ENCODE data around the gene MAGI2. TPM values are rescaled to one million over a fixed set of nuclear protein-coding genes. Genes with fewer than 3 reads are reported as not detected.

The MAGI2 gene
- total RNA-seq, 2 experiments from 2014 or later: 0.03 to 0.17 TPM

DNA sequence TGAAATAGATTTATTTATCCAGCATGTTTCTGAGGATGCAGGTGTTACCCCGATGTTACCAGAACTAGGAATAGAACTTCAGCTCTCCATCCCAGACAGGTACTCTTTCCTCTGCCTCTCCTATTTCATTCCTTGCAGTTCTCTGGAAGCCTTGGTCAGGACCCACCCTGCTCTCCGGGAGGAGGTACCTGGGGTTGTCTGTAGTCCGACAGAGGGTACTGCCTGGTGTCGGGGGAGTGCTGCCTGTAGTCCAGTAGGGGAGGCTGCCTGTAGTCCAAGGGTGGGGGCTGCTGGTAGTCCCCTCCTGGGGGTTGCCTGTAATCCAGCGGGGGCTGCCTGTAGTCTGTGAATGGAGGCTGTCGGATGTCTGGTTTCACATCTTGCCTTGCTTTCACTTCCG lies 1326.5 kb downstream of the MAGI2 start:
- H2AFZ ChIP-seq (ENCODE audit: low read length): no peak overlapping the region
- H3K27ac ChIP-seq (ENCODE audit: low read depth, low read length, poor library complexity, severe bottlenecking): no peak overlapping the region
- ChIA-PET CTCF (ENCODE audit: unreplicated experiment) (no interaction called here), POLR2A (no interaction called here)
- H3K79me2 ChIP-seq (ENCODE audit: insufficient read depth, low read depth, low read length): no peaks in the 10 kb centered on the region
- H3K4me1 ChIP-seq (ENCODE audit: insufficient read depth, low read length, poor library complexity, severe bottlenecking): no peaks in the 10 kb centered on the region
- no peak overlapping the region for H3K4me3 ChIP-seq (ENCODE audit: low read depth, low read length, poor library complexity, severe bottlenecking)
- no peak overlapping the region for H3K4me2 ChIP-seq (ENCODE audit: low read length)
- H3K36me3 ChIP-seq (ENCODE audit: insufficient read depth, low read length): no peaks in the 10 kb centered on the region
- DNase-seq (ENCODE audit: low spot score): no peak
- H3K9me3 ChIP-seq (ENCODE audit: low read length): no peaks in the 10 kb centered on the region
- no peaks in the 10 kb centered on the region for H3K9me2 ChIP-seq (ENCODE audit: insufficient read depth, low read length)
- BruUV-seq (replicated peaks): no TSS peak
- no peak for TF ChIP-seq CTCF (conservative IDR thresholded peaks at IDR 0.05; ENCODE audit: low read length)
- intact Hi-C loops (cut with micrococcal nuclease; ENCODE audit: unreplicated experiment): loop anchor here (10.0 kb wide), 1 partner anchor 798 kb away; no protein-coding TSS in a partner anchor
- H4K20me1 ChIP-seq (ENCODE audit: insufficient read depth, low read length): no peaks in the 10 kb centered on the region

DNA sequence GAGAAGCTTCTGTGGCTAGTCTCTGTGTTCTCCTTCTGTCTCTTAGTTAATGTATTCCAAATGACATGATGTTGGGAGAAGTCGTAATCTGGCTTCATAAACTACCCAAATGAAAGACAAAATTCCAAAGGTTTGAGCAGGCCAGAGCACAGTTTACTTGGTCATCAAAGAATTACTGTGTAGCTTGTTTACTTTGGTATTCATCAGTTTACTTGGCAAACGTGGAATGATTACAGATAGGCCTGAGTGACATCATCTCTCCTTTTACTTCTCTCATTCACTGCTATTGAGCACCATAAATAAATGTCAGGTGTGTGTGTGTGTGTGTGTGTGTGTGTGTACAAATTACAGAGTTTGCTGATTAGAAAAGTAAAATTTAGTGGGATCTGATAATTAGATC lies 1327.6 kb downstream of the MAGI2 start:
- TF ChIP-seq EZH2phosphoT487 (IDR thresholded peaks at IDR 0.05; ENCODE audit: borderline replicate concordance, low read depth, low read length): no peak
- TF ChIP-seq CTCF (conservative IDR thresholded peaks at IDR 0.05; ENCODE audit: low read length): no peak
- Histone ChIP-seq H3K27ac (ENCODE audit: low read depth, low read length, poor library complexity, severe bottlenecking) (no peak overlapping the region), H3K79me2 (ENCODE audit: insufficient read depth, low read depth, low read length) (no peaks in the 10 kb centered on the region), H3K4me3 (ENCODE audit: low read depth, low read length, poor library complexity, severe bottlenecking) (no peak overlapping the region), H3K36me3 (ENCODE audit: insufficient read depth, low read length) (no peaks in the 10 kb centered on the region), H3K4me1 (ENCODE audit: insufficient read depth, low read length, poor library complexity, severe bottlenecking) (no peaks in the 10 kb centered on the region), H3K4me2 (ENCODE audit: low read length) (no peak overlapping the region), H3K9me2 (ENCODE audit: insufficient read depth, low read length) (no peaks in the 10 kb centered on the region), H2AFZ (ENCODE audit: low read length) (no peak overlapping the region), H3K9me3 (ENCODE audit: low read length) (no peaks in the 10 kb centered on the region), H4K20me1 (ENCODE audit: insufficient read depth, low read length) (no peaks in the 10 kb centered on the region)
- BruUV-seq (replicated peaks): no TSS peak
- POLR2A ChIA-PET: no interaction called here
- DNase-seq (ENCODE audit: low spot score): no peak
- intact Hi-C loops (cut with micrococcal nuclease; ENCODE audit: unreplicated experiment): loop anchor here (10.0 kb wide), 1 partner anchor 799 kb away; no protein-coding TSS in a partner anchor
- CTCF ChIA-PET (ENCODE audit: unreplicated experiment): no interaction called here

DNA sequence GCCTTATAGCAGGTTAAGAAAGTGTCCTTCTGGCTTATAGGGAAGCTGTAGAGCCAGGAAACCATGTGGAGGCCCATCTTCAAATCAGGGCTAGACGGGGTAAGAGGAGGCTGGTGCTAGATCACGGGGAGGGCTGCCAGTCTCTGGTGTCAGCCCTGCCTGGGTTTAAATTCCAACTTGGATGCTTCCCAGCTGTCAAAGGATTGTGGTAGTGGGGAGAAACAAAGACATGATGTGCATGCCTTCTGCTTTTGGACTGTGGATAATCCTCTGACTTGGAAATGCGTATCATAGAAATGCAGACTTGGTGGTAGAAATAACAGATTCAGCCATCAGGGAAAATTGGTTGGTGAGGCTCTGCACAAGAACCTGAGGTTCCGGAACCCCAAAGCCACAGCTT lies 1329.3 kb downstream of the MAGI2 start:
- no peak for DNase-seq (ENCODE audit: low spot score)
- ChIA-PET POLR2A (interaction anchor here (0.6 to 0.7 kb wide), 3 partner anchors 13 to 1790 kb away, joined by 3 to 5 read pairs (median 4); no protein-coding TSS in a partner anchor), CTCF (ENCODE audit: unreplicated experiment) (no interaction called here)
- H3K27ac ChIP-seq (ENCODE audit: low read depth, low read length, poor library complexity, severe bottlenecking): no peak overlapping the region
- H3K4me3 ChIP-seq (ENCODE audit: low read depth, low read length, poor library complexity, severe bottlenecking): no peak overlapping the region
- intact Hi-C loops (cut with micrococcal nuclease; ENCODE audit: unreplicated experiment): loop anchor here (10.0 kb wide), 1 partner anchor 801 kb away; no protein-coding TSS in a partner anchor
- H3K9me2 ChIP-seq (ENCODE audit: insufficient read depth, low read length): no peaks in the 10 kb centered on the region
- no peaks in the 10 kb centered on the region for H3K36me3 ChIP-seq (ENCODE audit: insufficient read depth, low read length)
- H3K9me3 ChIP-seq (ENCODE audit: low read length): no peaks in the 10 kb centered on the region
- no peak overlapping the region for H3K4me2 ChIP-seq (ENCODE audit: low read length)
- no peaks in the 10 kb centered on the region for H3K79me2 ChIP-seq (ENCODE audit: insufficient read depth, low read depth, low read length)
- no peaks in the 10 kb centered on the region for H3K4me1 ChIP-seq (ENCODE audit: insufficient read depth, low read length, poor library complexity, severe bottlenecking)
- no peaks in the 10 kb centered on the region for H4K20me1 ChIP-seq (ENCODE audit: insufficient read depth, low read length)
- H2AFZ ChIP-seq (ENCODE audit: low read length): no peak overlapping the region
- no peak for TF ChIP-seq CTCF (conservative IDR thresholded peaks at IDR 0.05; ENCODE audit: low read length)
- TF ChIP-seq EZH2phosphoT487 (IDR thresholded peaks at IDR 0.05; ENCODE audit: borderline replicate concordance, low read depth, low read length): no peak
- BruUV-seq (replicated peaks): no TSS peak
